Measurements from ENCODE around the gene MPP7. TPM values are rescaled to one million over a fixed set of nuclear protein-coding genes. Genes with fewer than 3 reads are reported as not detected.

The MPP7 gene
- total RNA-seq, 1 experiment from 2014 or later, result 1.8 TPM

- in situ Hi-C loops (cut with HindIII; ENCODE audit: low pct_unique_long_range_greater_than_20kb, low sequenced_read_pairs), result no loop called here
- no peak for DNase-seq (ENCODE audit: low read depth)
Measured at GRCh38 chr10:28314211-28314610, 11.3 kb upstream of the MPP7 start.

DNA sequence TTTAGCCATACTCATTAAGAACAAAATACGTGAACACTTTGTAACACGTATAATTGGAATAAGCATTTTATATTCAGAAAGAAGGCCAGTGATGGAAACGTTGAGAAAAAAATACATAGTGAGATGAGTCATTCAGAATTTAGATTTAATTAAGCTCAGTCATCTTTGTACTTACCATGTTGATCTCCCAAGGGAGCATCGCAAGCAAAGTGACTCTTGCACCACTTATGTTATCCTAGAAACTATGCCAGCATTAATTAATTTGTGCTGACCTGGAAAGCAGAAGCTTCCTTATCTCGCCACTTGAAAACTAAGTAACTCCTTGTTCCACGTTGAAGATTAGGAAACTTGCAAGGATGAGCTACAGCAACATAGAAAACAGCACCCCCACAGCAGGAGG lies 9.7 kb upstream of the MPP7 start:
- no peak for DNase-seq (ENCODE audit: low read depth)
- in situ Hi-C loops (cut with HindIII; ENCODE audit: low pct_unique_long_range_greater_than_20kb, low sequenced_read_pairs), result no loop called here

GRCh38 chr10:28311104-28311503 lies 8.2 kb upstream of the MPP7 start:
- no peak for DNase-seq (ENCODE audit: low read depth)
- in situ Hi-C loops (cut with HindIII; ENCODE audit: low pct_unique_long_range_greater_than_20kb, low sequenced_read_pairs), result no loop called here

GRCh38 chr10:28307267-28307666 lies 4.4 kb upstream of the MPP7 start:
- no peak for DNase-seq (ENCODE audit: low read depth)
- in situ Hi-C loops (cut with HindIII; ENCODE audit: low pct_unique_long_range_greater_than_20kb, low sequenced_read_pairs), result no loop called here

DNA sequence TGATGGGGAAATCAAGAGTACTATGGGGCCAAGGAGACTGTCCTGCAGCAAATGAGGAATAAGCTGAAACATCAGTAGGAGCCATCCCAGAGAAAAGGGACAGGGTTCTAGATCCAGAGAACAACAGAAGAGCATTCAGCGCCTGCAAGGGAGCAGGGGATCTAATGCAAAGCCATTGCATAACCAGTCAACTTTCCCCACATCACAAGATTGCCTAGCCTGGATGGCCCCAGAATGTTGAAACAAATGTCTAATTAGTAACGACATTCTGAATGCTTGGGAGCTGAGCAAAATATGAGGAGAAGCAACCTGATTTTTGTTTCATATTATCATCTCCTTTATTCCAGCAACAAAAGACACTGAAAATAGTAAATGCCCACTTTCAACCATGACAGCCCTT lies 2.7 kb upstream of the MPP7 start:
- DNase-seq (ENCODE audit: low read depth), result no peak
- in situ Hi-C loops (cut with HindIII; ENCODE audit: low pct_unique_long_range_greater_than_20kb, low sequenced_read_pairs), result no loop called here

DNA sequence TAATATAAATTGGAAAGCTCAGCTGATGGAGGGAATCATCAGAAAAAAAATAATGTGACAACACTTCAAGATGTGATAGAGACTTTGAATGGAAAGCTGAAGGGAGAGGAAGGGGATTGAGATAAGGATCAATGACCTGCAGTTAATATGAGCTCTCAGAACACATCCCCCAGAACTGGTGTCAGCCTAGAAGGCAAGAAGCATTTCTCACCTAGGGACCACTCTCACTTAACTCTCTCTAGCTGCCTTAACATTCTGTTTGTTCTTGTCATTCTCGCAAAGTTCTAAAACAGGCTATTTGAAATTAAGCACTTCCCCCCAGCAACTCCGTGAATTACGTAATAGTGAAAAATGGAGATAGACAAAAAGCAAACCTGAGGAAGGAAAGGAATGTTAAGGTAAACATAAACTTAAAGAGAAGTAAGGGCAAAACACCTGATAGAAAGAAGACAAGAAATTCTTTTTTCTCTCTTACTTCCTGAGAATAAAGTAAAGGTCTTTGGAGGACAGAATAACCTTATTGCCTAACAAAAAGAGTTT lies 1.2 kb upstream of the MPP7 start:
- in situ Hi-C loops (cut with HindIII; ENCODE audit: low pct_unique_long_range_greater_than_20kb, low sequenced_read_pairs), result no loop called here
- no peak for DNase-seq (ENCODE audit: low read depth)

GRCh38 chr10:28302012-28302637 lies 739 bp downstream of the MPP7 start:
- in situ Hi-C loops (cut with HindIII; ENCODE audit: low pct_unique_long_range_greater_than_20kb, low sequenced_read_pairs), result no loop called here

DNA sequence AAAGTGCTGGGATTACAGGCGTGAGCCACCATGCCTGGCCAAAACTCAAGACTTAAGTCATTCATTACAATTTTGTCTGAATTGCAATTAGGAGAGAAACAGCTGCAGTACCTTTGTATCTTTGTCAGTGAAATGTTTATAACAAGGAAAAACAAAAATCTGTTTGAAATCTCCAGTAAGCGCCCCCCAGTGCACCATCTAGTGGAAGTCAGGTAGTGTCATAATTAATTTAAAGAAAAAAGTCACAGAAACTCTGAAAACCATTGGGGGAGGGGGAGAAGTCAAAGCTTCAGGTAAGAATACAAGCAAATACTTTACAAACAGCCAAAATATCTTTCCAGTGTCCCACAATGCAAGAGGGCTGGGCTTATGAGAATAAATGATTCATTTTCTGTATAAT lies 2.8 kb downstream of the MPP7 start:
- DNase-seq (ENCODE audit: low read depth), result peak; percentile 19
- in situ Hi-C loops (cut with HindIII; ENCODE audit: low pct_unique_long_range_greater_than_20kb, low sequenced_read_pairs), result no loop called here

More at GRCh38 chr10:28302012-28302637, 739 bp downstream of the MPP7 start:
- no peak for DNase-seq (ENCODE audit: low read depth)

DNA sequence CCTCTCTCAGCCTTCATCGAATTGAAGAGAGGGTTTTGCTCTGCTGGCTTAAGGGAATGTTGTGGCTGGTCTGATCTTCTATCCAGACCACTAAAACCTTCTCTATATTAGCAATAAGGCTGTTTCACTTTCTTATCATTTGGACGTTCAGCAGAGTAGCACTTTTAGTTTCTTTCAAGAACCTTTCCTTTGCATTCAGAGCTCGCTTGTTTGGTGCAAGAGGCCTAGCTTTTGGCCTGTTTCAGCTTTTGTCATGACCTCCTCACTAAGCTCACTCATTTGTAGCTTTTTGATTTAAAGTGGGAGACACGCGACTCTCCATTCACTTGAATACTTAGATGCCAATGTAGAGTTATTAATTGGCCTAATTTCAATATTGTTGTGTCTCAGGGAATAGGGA lies 3.9 kb downstream of the MPP7 start:
- in situ Hi-C loops (cut with HindIII; ENCODE audit: low pct_unique_long_range_greater_than_20kb, low sequenced_read_pairs), result no loop called here
- DNase-seq (ENCODE audit: low read depth), result no peak

DNA sequence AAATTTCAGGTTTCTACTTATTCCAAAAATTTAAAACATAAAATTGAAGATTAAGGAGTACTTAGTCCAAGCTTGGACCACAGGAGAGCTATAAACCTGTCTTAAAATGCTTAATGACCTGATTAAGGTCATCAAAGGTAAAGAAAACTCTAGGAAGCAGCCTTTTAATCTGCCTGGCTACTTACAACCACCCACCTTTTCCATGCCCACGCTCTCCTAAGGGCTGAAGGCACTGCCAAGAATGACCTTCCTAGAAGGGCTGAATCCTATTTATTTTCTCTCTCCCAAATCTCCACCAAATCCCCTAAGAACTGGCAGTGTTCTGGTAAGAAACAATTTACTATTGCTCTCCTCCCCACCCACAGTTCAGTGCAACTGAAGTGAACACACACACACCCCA lies 6.8 kb downstream of the MPP7 start:
- no peak for DNase-seq (ENCODE audit: low read depth)
- in situ Hi-C loops (cut with HindIII; ENCODE audit: low pct_unique_long_range_greater_than_20kb, low sequenced_read_pairs), result no loop called here

DNA sequence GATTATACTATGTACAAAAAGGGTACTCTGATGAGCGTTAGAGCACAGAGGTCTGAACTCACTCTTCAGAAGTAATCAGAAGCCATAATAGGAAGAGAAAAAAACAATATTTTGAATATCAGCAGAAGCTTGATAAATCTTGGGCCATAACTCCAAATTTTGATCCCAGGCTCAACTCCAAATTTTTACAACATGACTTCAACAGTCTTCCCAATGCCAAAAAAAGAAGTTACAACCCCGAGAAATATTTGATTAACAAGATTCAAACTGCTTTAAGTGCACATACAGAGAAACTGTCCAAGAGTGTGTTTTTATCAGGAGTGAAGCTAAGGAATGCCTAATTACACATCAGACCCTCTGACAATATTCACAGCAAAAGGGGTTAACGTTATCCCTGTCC lies 7.5 kb downstream of the MPP7 start:
- no peak for DNase-seq (ENCODE audit: low read depth)
- in situ Hi-C loops (cut with HindIII; ENCODE audit: low pct_unique_long_range_greater_than_20kb, low sequenced_read_pairs), result no loop called here

DNA sequence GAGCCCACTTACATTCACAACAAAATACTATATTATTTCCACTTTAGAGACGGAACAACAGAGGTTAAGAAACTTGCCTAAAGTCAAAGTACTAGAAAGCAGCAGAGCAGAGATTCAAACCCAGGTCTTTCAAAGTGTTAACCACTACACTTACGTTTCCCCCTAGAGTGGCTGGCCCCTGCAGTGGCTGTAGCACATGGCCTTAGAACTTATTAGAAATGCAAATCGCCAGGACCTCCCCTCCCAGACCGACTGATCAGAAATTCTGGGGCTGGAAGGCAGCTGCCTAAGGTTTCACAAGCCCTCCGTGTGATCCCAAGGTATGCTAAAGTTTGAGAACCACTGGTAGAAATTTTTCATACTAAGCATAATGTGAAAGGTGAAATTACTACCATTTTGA lies 8.1 kb downstream of the MPP7 start:
- no peak for DNase-seq (ENCODE audit: low read depth)
- in situ Hi-C loops (cut with HindIII; ENCODE audit: low pct_unique_long_range_greater_than_20kb, low sequenced_read_pairs), result no loop called here

DNA sequence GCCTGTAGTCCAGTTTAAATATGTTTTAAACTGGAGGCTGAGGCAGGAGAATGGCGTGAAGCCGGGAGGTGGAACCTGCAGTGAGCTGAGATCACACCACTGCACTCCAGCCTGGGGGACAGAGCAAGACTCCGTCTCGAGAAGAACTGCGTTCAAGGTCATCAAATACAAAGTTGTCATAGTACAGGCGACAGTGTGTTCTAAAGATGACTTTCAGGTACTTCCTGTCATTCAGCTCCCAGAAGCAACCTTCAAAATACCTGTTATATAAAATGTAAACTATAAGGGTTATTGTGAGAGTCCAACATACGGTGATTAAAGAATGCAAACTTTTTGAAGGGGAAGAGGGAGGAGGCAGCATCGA lies 8.7 kb downstream of the MPP7 start:
- in situ Hi-C loops (cut with HindIII; ENCODE audit: low pct_unique_long_range_greater_than_20kb, low sequenced_read_pairs), result no loop called here
- DNase-seq (ENCODE audit: low read depth), result no peak

- in situ Hi-C loops (cut with HindIII; ENCODE audit: low pct_unique_long_range_greater_than_20kb, low sequenced_read_pairs), result no loop called here
- DNase-seq (ENCODE audit: low read depth), result no peak
Measured at GRCh38 chr10:28293236-28294168, 9.4 kb downstream of the MPP7 start.

DNA sequence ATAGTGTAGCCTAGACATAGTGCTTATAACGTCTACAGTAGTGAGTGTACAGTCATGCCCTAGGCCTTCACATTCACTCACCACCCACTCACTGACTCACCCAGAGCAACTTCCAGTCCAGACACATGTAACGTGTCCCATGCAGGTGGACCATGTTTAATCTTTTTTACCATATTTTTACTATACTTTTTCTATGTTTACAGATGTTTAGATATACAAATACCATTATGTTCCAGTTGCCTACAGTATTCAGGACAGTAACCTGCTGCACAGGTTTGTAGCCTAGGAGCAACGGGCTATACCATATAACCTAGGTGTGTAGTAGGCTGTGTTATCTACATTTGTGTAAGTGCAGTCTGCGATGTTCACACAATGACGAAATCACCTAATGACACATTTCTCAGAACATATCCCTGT lies 11.0 kb downstream of the MPP7 start:
- in situ Hi-C loops (cut with HindIII; ENCODE audit: low pct_unique_long_range_greater_than_20kb, low sequenced_read_pairs), result no loop called here
- no peak for DNase-seq (ENCODE audit: low read depth)

DNA sequence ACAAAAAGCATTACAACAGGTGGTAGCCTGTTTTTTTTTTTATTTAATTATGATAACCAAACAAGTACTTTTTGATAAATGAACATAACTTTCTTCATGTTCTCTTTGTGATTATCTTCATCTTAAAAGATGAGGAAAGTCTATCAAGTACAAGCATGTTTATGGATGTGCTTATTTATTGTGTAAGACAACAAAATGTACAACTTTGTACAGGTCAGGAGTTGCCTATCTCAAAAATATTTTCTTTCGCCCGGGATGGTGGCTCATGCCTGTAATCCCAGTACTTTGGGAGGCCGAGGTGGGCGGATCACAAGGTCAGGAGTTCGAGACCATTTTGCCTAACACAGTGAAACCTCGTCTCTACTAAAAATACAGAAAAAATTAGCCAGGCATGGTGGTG lies 17.0 kb downstream of the MPP7 start:
- in situ Hi-C loops (cut with HindIII; ENCODE audit: low pct_unique_long_range_greater_than_20kb, low sequenced_read_pairs), result no loop called here
- no peak for DNase-seq (ENCODE audit: low read depth)

GRCh38 chr10:28284126-28284525 lies 18.7 kb downstream of the MPP7 start:
- DNase-seq (ENCODE audit: low read depth), result no peak
- in situ Hi-C loops (cut with HindIII; ENCODE audit: low pct_unique_long_range_greater_than_20kb, low sequenced_read_pairs), result no loop called here

GRCh38 chr10:28283251-28283650 lies 19.6 kb downstream of the MPP7 start:
- no peak for DNase-seq (ENCODE audit: low read depth)
- in situ Hi-C loops (cut with HindIII; ENCODE audit: low pct_unique_long_range_greater_than_20kb, low sequenced_read_pairs), result no loop called here

DNA sequence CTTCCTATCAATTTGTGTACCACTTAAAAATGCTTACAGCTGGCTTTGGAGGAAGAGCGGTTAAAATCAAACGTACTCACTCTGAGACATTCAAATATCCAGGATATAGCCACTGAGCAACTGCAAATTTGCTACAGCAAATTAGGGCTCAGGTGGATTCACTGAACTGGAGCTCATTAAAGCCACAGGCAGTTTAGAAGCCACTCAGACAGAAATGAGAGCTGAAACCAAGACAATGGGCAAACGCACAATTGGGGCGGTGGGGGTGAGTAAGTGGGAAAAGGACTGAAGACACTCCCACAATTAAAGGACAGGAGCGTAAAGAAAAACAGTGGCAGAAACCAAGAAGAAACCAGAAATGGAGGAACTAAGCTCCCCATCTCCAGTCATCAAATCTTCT lies 20.5 kb downstream of the MPP7 start:
- no peak for DNase-seq (ENCODE audit: low read depth)
- in situ Hi-C loops (cut with HindIII; ENCODE audit: low pct_unique_long_range_greater_than_20kb, low sequenced_read_pairs), result no loop called here
